ENCODE data around the gene THSD4. TPM values are rescaled to one million over a fixed set of nuclear protein-coding genes. Genes with fewer than 3 reads are reported as not detected.

The THSD4 gene
- total and polyA plus RNA-seq, 2 experiments from 2014 or later, result 5.1 to 25.5 TPM

GRCh38 chr15:71136793-71137518 lies 21.7 kb downstream of the THSD4 start:
- Histone ChIP-seq H3K4me1 (ENCODE audit: low read depth) (peaks cover 8% of the 10 kb centered on the region), H3K4me3 (no peak overlapping the region), H3K27ac (no peak overlapping the region), H3K36me3 (no peaks in the 10 kb centered on the region), H3K27me3 (no peaks in the 10 kb centered on the region), H3K9me3 (ENCODE audit: low read depth) (no peaks in the 10 kb centered on the region)
- DNase-seq (ENCODE audit: low read depth in 1 of 2, low spot score in 1 of 2), result peak in 1 of 2 donors; percentile 51
- TF ChIP-seq CTCF (IDR thresholded peaks at IDR 0.05; ENCODE audit: low read depth, low read length), result peak; percentile 29

- DNase-seq (ENCODE audit: low read depth in 1 of 2, low spot score in 1 of 2), result no peak
- Histone ChIP-seq H3K4me1 (ENCODE audit: low read depth) (peaks cover 8% of the 10 kb centered on the region), H3K27me3 (no peaks in the 10 kb centered on the region), H3K9me3 (ENCODE audit: low read depth) (no peaks in the 10 kb centered on the region), H3K4me3 (no peak overlapping the region), H3K36me3 (no peaks in the 10 kb centered on the region), H3K27ac (no peak overlapping the region)
- no peak for TF ChIP-seq CTCF (IDR thresholded peaks at IDR 0.05; ENCODE audit: low read depth, low read length)
These were observed 23.2 kb downstream of the THSD4 start for GRCh38 chr15:71138473-71138872.

- no peaks in the 10 kb centered on the region for H3K27me3 ChIP-seq
- no peaks in the 10 kb centered on the region for H3K9me3 ChIP-seq (ENCODE audit: low read depth)
- no peak overlapping the region for H3K4me3 ChIP-seq
- H3K36me3 ChIP-seq, result no peaks in the 10 kb centered on the region
- DNase-seq (ENCODE audit: low read depth in 1 of 2, low spot score in 1 of 2), result no peak
- H3K4me1 ChIP-seq (ENCODE audit: low read depth), result peaks cover under 1% of the 10 kb centered on the region
- TF ChIP-seq CTCF (IDR thresholded peaks at IDR 0.05; ENCODE audit: low read depth, low read length), result no peak
- no peak overlapping the region for H3K27ac ChIP-seq
These were observed 24.0 kb downstream of the THSD4 start for GRCh38 chr15:71139241-71139640.

- H3K27ac ChIP-seq, result no peak overlapping the region
- DNase-seq (ENCODE audit: low read depth in 1 of 2, low spot score in 1 of 2), result no peak
- no peaks in the 10 kb centered on the region for H3K9me3 ChIP-seq (ENCODE audit: low read depth)
These were observed 26.3 kb downstream of the THSD4 start for GRCh38 chr15:71141572-71141971.

GRCh38 chr15:71142780-71143179 lies 27.5 kb downstream of the THSD4 start:
- TF ChIP-seq CTCF (IDR thresholded peaks at IDR 0.05; ENCODE audit: low read depth, low read length), result no peak
- H3K27me3 ChIP-seq, result no peaks in the 10 kb centered on the region
- no peaks in the 10 kb centered on the region for H3K9me3 ChIP-seq (ENCODE audit: low read depth)
- no peaks in the 10 kb centered on the region for H3K36me3 ChIP-seq
- no peak for DNase-seq (ENCODE audit: low read depth in 1 of 2, low spot score in 1 of 2)
- H3K4me3 ChIP-seq, result no peak overlapping the region
- no peaks in the 10 kb centered on the region for H3K4me1 ChIP-seq (ENCODE audit: low read depth)
- no peak overlapping the region for H3K27ac ChIP-seq

More at GRCh38 chr15:71141572-71141971, 26.3 kb downstream of the THSD4 start:
- no peak for TF ChIP-seq CTCF (IDR thresholded peaks at IDR 0.05; ENCODE audit: low read depth, low read length)
- Histone ChIP-seq H3K4me3 (no peak overlapping the region), H3K36me3 (no peaks in the 10 kb centered on the region), H3K4me1 (ENCODE audit: low read depth) (no peaks in the 10 kb centered on the region), H3K27me3 (no peaks in the 10 kb centered on the region)

Data from cardiac muscle cell (in vitro differentiated cells and primary cell).